ENCODE measurements around the gene TMEM134.

TMEM134 gene

DNA sequence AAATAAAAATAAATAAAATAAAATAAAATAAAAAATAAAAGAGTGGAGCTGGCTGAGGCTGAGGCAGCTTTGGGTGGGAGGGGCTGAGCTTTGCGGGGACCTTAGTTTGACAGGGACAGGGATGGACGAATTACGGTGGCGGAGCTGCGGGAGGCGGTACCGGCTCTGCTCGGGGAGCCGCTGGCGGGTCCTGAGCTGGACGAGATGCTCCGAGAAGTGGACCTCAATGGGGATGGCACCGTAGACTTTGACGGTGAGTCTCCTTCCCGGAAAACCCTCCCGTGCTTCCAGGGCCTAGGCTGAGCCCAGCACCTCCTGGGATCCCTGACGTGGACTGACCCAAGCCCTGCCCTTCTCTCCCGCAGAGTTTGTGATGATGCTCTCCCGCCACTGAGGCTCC, 10.8 kb downstream of the TMEM134 start:
- no peak for DNase-seq (ENCODE audit: low read depth in 2 of 2)

GRCh38 chr11:67457453-67457852, 11.6 kb downstream of the TMEM134 start:
- DNase-seq (ENCODE audit: low read depth in 2 of 2): no peak

DNA sequence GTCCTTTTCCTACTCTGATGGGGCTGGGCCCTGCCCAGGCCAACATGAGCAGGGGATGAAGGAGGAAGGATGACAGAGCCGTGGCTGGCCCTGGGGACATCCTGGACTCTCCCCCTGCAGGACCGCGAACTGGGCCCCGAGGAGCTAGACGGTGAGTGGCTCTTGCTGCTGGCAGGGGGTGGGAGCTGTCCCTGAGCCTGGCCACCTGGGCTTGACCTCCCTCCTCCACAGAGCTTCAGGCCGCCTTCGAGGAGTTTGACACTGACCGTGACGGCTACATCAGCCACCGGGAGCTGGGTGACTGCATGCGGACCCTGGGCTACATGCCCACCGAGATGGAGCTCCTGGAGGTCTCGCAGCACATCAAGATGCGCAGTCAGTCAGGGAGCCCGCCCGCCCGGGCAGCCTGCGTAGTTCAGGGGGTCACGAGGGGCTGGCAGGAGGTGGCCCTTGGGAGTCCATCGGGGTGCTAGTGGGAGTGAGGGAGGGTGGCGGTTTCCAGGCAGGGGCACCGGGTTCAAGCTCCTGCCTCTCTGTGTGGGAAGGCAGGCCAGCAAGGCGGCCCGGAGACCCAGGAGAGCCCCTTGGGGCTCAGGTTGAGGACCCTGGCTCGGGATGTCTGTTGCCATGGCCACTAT, 12.9 kb downstream of the TMEM134 start:
- DNase-seq (ENCODE audit: low read depth in 2 of 2): no peak

DNA sequence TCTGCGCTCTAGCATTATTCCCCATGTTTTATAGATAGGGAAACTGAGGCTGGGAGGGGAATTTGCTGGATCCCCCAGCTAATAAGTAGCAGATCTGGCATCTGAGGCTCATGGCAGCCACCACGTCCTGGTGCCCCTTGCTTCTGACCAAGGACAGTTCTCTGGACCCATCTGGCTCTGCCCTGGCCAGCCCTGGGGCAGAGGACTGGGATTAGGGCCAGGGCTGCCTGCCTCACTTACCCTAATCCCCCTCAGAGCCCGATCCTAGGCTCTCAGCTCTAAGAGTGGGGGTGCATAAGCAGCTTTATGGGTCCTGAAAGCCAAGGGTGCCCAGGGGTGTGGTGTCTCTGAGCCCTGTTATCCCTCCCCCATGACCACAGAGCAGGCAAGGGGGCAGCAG, 14.0 kb downstream of the TMEM134 start, which contains the start of gene CABP4:
CABP4 (plus strand) TSS at position 301 of the 400 bp plus-strand sequence; CDS start at position 371, 70 bp downstream.
- no peak for DNase-seq (ENCODE audit: low read depth in 2 of 2)

DNA sequence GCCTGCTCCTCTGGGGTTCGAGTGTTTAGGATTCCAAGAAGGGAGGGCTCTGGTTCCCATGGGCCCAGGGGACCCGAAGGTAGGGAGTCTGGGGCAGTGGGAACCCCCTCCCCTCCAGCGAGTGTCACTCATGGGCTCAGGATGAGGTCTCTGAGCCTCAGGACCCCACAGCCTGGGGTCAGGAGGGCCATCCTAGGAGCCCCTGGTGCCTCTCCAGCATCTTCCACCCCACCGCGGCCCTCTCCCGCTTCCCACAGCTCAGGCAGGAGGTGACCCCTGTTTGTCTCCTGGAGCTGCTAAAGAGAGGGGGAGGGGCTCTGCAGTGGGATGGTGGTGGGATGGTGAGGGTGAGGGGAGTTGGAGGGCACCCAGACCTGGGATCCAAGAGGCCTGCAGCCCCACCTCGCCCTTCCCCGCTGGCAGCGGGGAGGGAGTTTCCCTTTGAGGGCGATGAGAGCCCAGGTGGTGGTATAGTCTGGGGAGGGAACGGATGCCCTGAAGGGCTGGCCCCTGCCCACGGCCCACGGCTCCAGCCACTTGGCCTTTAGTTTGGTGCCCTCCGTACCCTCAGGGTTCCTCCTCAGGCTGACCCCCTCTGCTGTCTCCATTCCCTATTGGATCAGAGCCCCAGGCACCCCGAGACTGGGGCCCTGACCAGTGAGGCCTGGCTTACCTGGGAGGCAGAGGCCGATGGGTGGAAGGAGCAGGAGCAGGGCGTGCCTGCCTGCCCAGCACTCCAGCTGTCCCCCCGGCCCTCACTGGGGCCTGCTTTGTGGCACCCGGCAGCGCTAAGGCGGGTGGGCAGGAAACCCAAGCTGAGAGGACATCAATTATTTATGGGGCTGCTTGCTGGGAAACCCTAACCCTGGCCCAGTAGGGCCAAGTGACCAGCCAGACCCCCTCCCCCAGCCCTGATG, 15.0 kb downstream of the TMEM134 start:
- DNase-seq (ENCODE audit: low read depth in 2 of 2): no peak

- DNase-seq (ENCODE audit: low read depth in 2 of 2): no peak
These were observed 16.7 kb downstream of the TMEM134 start, which contains the start of gene GPR152 for GRCh38 chr11:67452141-67452952. GPR152 (minus strand) TSS chr11:67452729; CDS start chr11:67452724, 5 bp downstream.

DNA sequence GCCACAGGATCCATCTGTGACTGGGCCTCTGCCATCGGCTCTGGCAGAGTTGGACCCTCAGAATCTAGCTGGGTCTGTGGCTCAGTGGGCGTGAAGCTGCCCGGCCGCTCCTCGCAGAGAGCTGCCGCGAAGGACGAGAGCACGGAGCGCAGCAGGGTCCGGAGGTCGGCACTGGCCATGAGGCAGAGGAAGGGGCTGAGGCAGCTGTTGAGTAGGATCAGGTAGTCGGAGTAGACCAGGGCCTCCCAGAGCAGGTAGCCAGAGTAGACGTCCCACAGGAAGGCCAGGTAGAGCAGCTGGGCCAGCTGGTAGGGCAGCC, 17.4 kb downstream of the TMEM134 start:
- DNase-seq (ENCODE audit: low read depth in 2 of 2): no peak

DNA sequence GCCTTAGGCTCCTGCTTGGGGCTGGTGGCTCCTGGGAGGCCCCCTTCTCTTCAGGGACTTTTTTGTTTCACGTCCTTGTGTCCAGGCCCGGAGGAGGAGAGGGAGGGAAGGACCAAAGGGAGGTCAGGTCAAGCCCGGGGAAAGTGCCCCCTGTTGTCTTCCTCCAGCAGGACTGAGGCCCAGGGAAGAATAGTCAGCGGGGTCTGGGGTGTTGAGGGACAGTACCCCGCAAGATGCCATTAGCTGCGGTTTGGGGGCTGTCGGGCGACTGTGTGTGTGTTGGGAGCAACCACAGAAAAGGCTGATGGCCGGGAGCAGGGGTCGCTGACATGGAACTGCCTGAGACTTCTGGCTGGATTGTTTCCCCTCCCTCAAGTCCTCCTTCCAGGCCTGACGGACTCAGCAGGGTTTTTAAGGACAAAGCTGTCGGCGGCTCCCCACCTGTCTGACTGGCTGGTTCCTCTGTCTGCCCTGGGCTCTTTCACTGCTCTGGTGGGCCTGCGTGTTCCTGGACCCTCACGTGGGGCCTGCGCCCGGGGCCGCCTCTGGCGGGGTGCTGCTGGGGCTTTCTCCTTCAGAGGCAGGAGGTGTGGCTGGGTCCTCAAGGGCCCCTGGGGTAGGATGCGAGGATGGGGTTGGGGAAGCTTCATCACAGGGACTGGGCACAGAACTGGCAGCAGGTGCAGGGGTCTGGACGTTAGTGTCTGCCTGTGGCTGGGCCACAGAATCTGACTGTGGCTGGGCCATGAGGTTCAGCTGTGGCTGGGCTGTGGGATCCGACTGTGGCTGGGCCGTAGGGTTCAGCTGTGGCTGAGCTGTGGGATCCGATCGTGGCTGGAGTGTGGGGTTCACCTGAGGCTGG, 18.0 kb downstream of the TMEM134 start:
- DNase-seq (ENCODE audit: low read depth in 2 of 2): no peak

- no peak for DNase-seq (ENCODE audit: low read depth in 2 of 2)
These were observed 19.8 kb downstream of the TMEM134 start for GRCh38 chr11:67449116-67449844.

GRCh38 chr11:67448220-67448609, 20.8 kb downstream of the TMEM134 start:
- DNase-seq (ENCODE audit: low read depth in 2 of 2): no peak

- no peak for DNase-seq (ENCODE audit: low read depth in 2 of 2)
These were observed 23.5 kb downstream of the TMEM134 start for GRCh38 chr11:67445515-67445914.

- no peak for DNase-seq (ENCODE audit: low read depth in 2 of 2)
These were observed 26.3 kb downstream of the TMEM134 start for GRCh38 chr11:67442504-67443404.

DNA sequence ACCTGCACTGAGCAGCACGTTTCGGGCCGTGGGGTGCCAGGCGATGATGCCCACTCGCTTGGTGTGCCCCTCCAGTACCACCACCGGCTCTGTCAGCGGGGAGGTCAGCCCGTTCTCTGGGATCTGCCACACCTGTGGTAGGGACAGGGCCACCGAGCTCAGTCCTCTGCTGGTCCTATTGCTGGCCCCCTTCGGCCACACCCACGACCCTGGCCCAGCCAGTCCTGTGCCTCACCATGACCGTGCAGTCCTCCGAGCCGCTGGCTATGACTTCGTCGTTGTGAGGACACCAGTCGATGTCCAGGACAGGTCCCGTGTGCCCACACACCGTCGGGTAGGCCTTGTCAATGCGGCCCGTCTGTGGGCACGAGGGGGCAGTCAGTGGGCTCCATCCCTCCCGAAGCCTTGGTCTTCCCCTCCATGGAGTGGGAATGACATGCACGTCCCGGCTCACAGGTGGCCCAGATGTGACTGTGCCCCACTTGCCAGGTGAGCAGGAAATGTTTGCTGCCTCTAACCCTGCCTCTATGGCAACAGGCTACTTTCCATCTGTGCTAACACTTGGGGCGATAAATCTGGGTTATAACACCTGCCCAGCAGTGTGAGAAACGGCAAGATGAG, 27.2 kb downstream of the TMEM134 start:
- DNase-seq (ENCODE audit: low read depth in 2 of 2): no peak

GRCh38 chr11:67441098-67441563, 27.9 kb downstream of the TMEM134 start:
- no peak for DNase-seq (ENCODE audit: low read depth in 2 of 2)

- no peak for DNase-seq (ENCODE audit: low read depth in 2 of 2)
These were observed 28.6 kb downstream of the TMEM134 start for GRCh38 chr11:67440229-67441097.

- no peak for DNase-seq (ENCODE audit: low read depth in 2 of 2)
These were observed 29.5 kb downstream of the TMEM134 start for GRCh38 chr11:67439321-67440228.
